HFFc6 (cell line): ENCODE results near the gene ADGRA1. TPM values are rescaled to one million over a fixed set of nuclear protein-coding genes. Genes with fewer than 3 reads are reported as not detected.
"Not testable (repeated sequence)": the region's sequence is repeated elsewhere in the genome, so short reads cannot be mapped to it uniquely, and the experiment has no call there.

Experiments
- DNase-seq: peaks from one replicate; pipeline ENCODE4 v3.0.0-alpha.2; 2018
- H3K27ac Mint-ChIP-seq: 2 replicates; pipeline ENCODE4 v1.8.0; 2020; ENCODE audit warnings: mild to moderate bottlenecking, mixed read lengths
- H3K27me3 Mint-ChIP-seq: 2 replicates; pipeline ENCODE4 v1.8.0; 2021; ENCODE audit warnings: mild to moderate bottlenecking, moderate library complexity, mixed read lengths; ENCODE audit not compliant: insufficient read depth
- H3K36me3 Mint-ChIP-seq: 2 replicates; pipeline ENCODE4 v1.8.0; 2021; ENCODE audit warnings: low read depth, mixed read lengths
- H3K4me1 Mint-ChIP-seq: 2 replicates; pipeline ENCODE4 v1.8.0; 2020; ENCODE audit warnings: low read depth, mixed read lengths
- H3K4me3 Mint-ChIP-seq: 2 replicates; pipeline ENCODE4 v1.8.0; 2020; ENCODE audit warnings: mild to moderate bottlenecking, moderate library complexity, mixed read lengths
- H3K9me3 Mint-ChIP-seq: 2 replicates; pipeline ENCODE4 v1.8.0; 2020; ENCODE audit warnings: mild to moderate bottlenecking, mixed read lengths
- CTCF ChIP-seq: fragments of 200-600 bp; sonication (generic); IDR thresholded peaks from 2 replicates; pipeline ENCODE4 v1.5.0; 2021; ENCODE audit warnings: antibody characterized with exemption, mild to moderate bottlenecking
- total RNA-seq, 6 experiments: library from RNA; stranded (reverse); fragmentation: NEBNext Ultra II Directional; extraction: Animal tissue kit (Norgen Biotek cat#: 25700); gene quantifications; 2 replicates in 1 of 6; 3 replicates in 5 of 6; pipeline ENCODE4 v1.2.3, GENCODE V29; 2021

ADGRA1 gene
- total RNA-seq, 6 experiments from 2014 or later, result not detected

GRCh38 chr10:133049639-133050038 lies 38.1 kb upstream of the ADGRA1 start:
- DNase-seq, result no peak
- Mint-ChIP-seq H3K9me3 (peaks cover 9% of the 10 kb centered on the region; the same call in 1 of the 2 replicates), H3K27ac (no peak overlapping the region), H3K27me3 (peaks cover 2% of the 10 kb centered on the region; the same call in 1 of the 2 replicates), H3K36me3 (no peaks in the 10 kb centered on the region), H3K4me3 (no peak overlapping the region), H3K4me1 (no peaks in the 10 kb centered on the region; the same call in 1 of the 2 replicates)
- no peak for TF ChIP-seq CTCF

GRCh38 chr10:133050371-133050770 lies 37.4 kb upstream of the ADGRA1 start:
- Mint-ChIP-seq H3K27me3 (peaks cover 2% of the 10 kb centered on the region; the same call in 1 of the 2 replicates), H3K4me3 (no peak overlapping the region), H3K9me3 (peaks cover 9% of the 10 kb centered on the region; the same call in 1 of the 2 replicates), H3K27ac (no peak overlapping the region), H3K4me1 (no peaks in the 10 kb centered on the region; the same call in 1 of the 2 replicates), H3K36me3 (no peaks in the 10 kb centered on the region)
- TF ChIP-seq CTCF, result no peak
- no peak for DNase-seq

GRCh38 chr10:133052076-133052475 lies 35.6 kb upstream of the ADGRA1 start:
- no peaks in the 10 kb centered on the region; the same call in 1 of the 2 replicates for H3K27me3 Mint-ChIP-seq
- no peak overlapping the region for H3K4me3 Mint-ChIP-seq
- H3K4me1 Mint-ChIP-seq, result no peaks in the 10 kb centered on the region
- peaks cover 14% of the 10 kb centered on the region; the same call in 1 of the 2 replicates for H3K9me3 Mint-ChIP-seq
- H3K27ac Mint-ChIP-seq, result no peak overlapping the region
- no peaks in the 10 kb centered on the region for H3K36me3 Mint-ChIP-seq
- DNase-seq, result no peak
- no peak for TF ChIP-seq CTCF

- H3K4me1 Mint-ChIP-seq, H3K27ac Mint-ChIP-seq, DNase-seq, H3K36me3 Mint-ChIP-seq, H3K27me3 Mint-ChIP-seq, H3K4me3 Mint-ChIP-seq: not testable (repeated sequence)
- H3K9me3 Mint-ChIP-seq, result peaks cover 19% of the 10 kb centered on the region
These were observed 34.1 kb upstream of the ADGRA1 start for GRCh38 chr10:133053527-133054133.

- Mint-ChIP-seq H3K4me3 (no peak overlapping the region), H3K27me3 (peaks cover 2% of the 10 kb centered on the region; the same call in 1 of the 2 replicates), H3K36me3 (no peaks in the 10 kb centered on the region; the same call in 1 of the 2 replicates), H3K27ac (no peak overlapping the region), H3K9me3 (peaks cover 20% of the 10 kb centered on the region), H3K4me1 (no peaks in the 10 kb centered on the region)
- DNase-seq, result no peak
- no peak for TF ChIP-seq CTCF
These were observed 32.3 kb upstream of the ADGRA1 start for GRCh38 chr10:133055470-133055869.

- TF ChIP-seq CTCF, result no peak
These were observed 31.7 kb upstream of the ADGRA1 start for GRCh38 chr10:133056001-133056400.

More at GRCh38 chr10:133056001-133056400, 31.7 kb upstream of the ADGRA1 start:
- DNase-seq, result no peak
- H3K4me3 Mint-ChIP-seq, result no peak overlapping the region
- no peaks in the 10 kb centered on the region for H3K4me1 Mint-ChIP-seq
- H3K9me3 Mint-ChIP-seq, result peaks cover 19% of the 10 kb centered on the region
- H3K36me3 Mint-ChIP-seq, result no peaks in the 10 kb centered on the region; the same call in 1 of the 2 replicates
- H3K27ac Mint-ChIP-seq, result no peak overlapping the region
- peaks cover 2% of the 10 kb centered on the region; the same call in 1 of the 2 replicates for H3K27me3 Mint-ChIP-seq
